IMR-90 (cell line): Measurements from ENCODE around the gene ETS1. TPM values are rescaled to one million over a fixed set of nuclear protein-coding genes. Genes with fewer than 3 reads are reported as not detected.

Source experiments
- ATAC-seq: fragments of 200-7000 bp; cut with Tn5 transposase; 2 replicates; pipeline ENCODE4 v1.9.1; 2020; ENCODE audit warnings: low read depth, mild to moderate bottlenecking, moderate library complexity
- BruUV-seq: library from RNA; stranded (reverse); fragments of 400-500 nt; replicated peaks from 2 replicates; lab custom pipeline; 2021; lab: Mats Ljungman, UMichigan
- CTCF ChIA-PET: fragments of 300-600 bp; formaldehyde crosslinking; extraction: SDS; loops from one replicate; lab custom pipeline; 2021; ENCODE audit warnings: antibody characterized with exemption; lab: Yijun Ruan, JAX
- POLR2A ChIA-PET: fragments of 300-600 bp; sonication (Branson Sonifier 250); formaldehyde crosslinking; loops from one replicate; lab custom pipeline; 2022; ENCODE audit warnings: antibody characterized with exemption; ENCODE audit not compliant: unreplicated experiment; lab: Charles Lee
- DNase-seq: peaks from one replicate; pipeline ENCODE4 v3.0.0; 2013
- H2AFZ ChIP-seq: replicated peaks from 2 replicates; pipeline ENCODE3; 2013; ENCODE audit warnings: low read length, mild to moderate bottlenecking; ENCODE audit not compliant: poor library complexity
- H2AK5ac ChIP-seq: 2 replicates; pipeline ENCODE4 v1.6.1; 2013; ENCODE audit warnings: low read depth, low read length, inconsistent platforms
- H2AK9ac ChIP-seq: replicated peaks from 2 replicates; pipeline ENCODE3; 2013; ENCODE audit warnings: mild to moderate bottlenecking, low read depth, low read length, moderate library complexity; ENCODE audit not compliant: poor library complexity
- H2BK120ac ChIP-seq: 2 replicates; pipeline ENCODE4 v1.6.1; 2013; ENCODE audit warnings: low read depth, low read length, inconsistent platforms
- H2BK15ac ChIP-seq: 3 replicates; pipeline ENCODE4 v1.6.1; 2013; ENCODE audit warnings: low read depth, low read length, inconsistent platforms
- H2BK20ac ChIP-seq: 2 replicates; pipeline ENCODE4 v1.6.1; 2013; ENCODE audit warnings: low read depth, mild to moderate bottlenecking, inconsistent platforms, low read length, moderate library complexity
- H2BK5ac ChIP-seq: 2 replicates; pipeline ENCODE4 v1.6.1; 2013; ENCODE audit warnings: mild to moderate bottlenecking, low read depth, low read length, inconsistent platforms; ENCODE audit not compliant: poor library complexity, severe bottlenecking
- H3K14ac ChIP-seq: replicated peaks from 2 replicates; pipeline ENCODE4 v1.6.1; 2013; ENCODE audit warnings: low read depth, low read length, inconsistent platforms
- H3K18ac ChIP-seq: 2 replicates; pipeline ENCODE4 v1.6.1; 2013; ENCODE audit warnings: low read depth, low read length, control low read depth
- H3K23ac ChIP-seq: 2 replicates; pipeline ENCODE4 v1.6.1; 2013; ENCODE audit warnings: low read depth, low read length, inconsistent platforms
- H3K27ac ChIP-seq: 2 replicates; pipeline ENCODE4 v1.5.1; 2013; ENCODE audit warnings: mild to moderate bottlenecking, control low read depth, low read length; ENCODE audit not compliant: insufficient read depth
- H3K27me3 ChIP-seq: 2 replicates; pipeline ENCODE4 v1.6.1; 2013; ENCODE audit warnings: low read length; ENCODE audit not compliant: control insufficient read depth, insufficient read depth
- H3K36me3 ChIP-seq: 2 replicates; pipeline ENCODE4 v1.6.1; 2013; ENCODE audit warnings: low read length, mixed read lengths; ENCODE audit not compliant: control insufficient read depth, insufficient read depth
- H3K4ac ChIP-seq: 2 replicates; pipeline ENCODE4 v1.6.1; 2013; ENCODE audit warnings: low read depth, low read length, inconsistent platforms
- H3K4me1 ChIP-seq: 2 replicates; pipeline ENCODE4 v1.6.1; 2013; ENCODE audit warnings: low read length, mixed read lengths; ENCODE audit not compliant: control insufficient read depth, insufficient read depth
- H3K4me2 ChIP-seq: 2 replicates; pipeline ENCODE4 v1.6.1; 2013; ENCODE audit warnings: low read depth, mild to moderate bottlenecking, control low read depth, low read length, moderate library complexity
- H3K4me3 ChIP-seq: 2 replicates; pipeline ENCODE4 v1.5.1; 2013; ENCODE audit warnings: low read depth, mild to moderate bottlenecking, control low read depth, low read length, moderate library complexity; ENCODE audit not compliant: insufficient read depth
- H3K56ac ChIP-seq: 2 replicates; pipeline ENCODE4 v1.6.1; 2013; ENCODE audit warnings: low read length, inconsistent platforms; ENCODE audit not compliant: insufficient read depth; ENCODE audit errors: extremely low read depth
- H3K79me1 ChIP-seq, 2 experiments: 2 replicates each; pipeline ENCODE4 v1.6.1; 2013; ENCODE audit warnings: low read length in 2 of 2, inconsistent platforms in 1 of 2, low read depth in 1 of 2
- H3K9ac ChIP-seq: 2 replicates; pipeline ENCODE4 v1.6.1; 2013; ENCODE audit warnings: low read depth, low read length, control low read depth
- H3K9me1 ChIP-seq: 2 replicates; pipeline ENCODE4 v1.6.1; 2013; ENCODE audit warnings: low read length, inconsistent platforms; ENCODE audit not compliant: insufficient read depth
- H3K9me3 ChIP-seq: 2 replicates; pipeline ENCODE4 v1.6.1; 2013; ENCODE audit warnings: low read length; ENCODE audit not compliant: control insufficient read depth, insufficient read depth
- H4K20me1 ChIP-seq: 2 replicates; pipeline ENCODE4 v1.6.1; 2013; ENCODE audit warnings: low read length, inconsistent platforms; ENCODE audit not compliant: insufficient read depth
- H4K5ac ChIP-seq: 2 replicates; pipeline ENCODE4 v1.6.1; 2013; ENCODE audit warnings: mild to moderate bottlenecking, low read depth, low read length, control low read depth
- H4K8ac ChIP-seq, 2 experiments: 2 replicates each; pipeline ENCODE4 v1.6.1; 2013; ENCODE audit warnings: low read depth in 2 of 2, low read length in 2 of 2, control low read depth in 1 of 2, inconsistent platforms in 1 of 2
- H4K91ac ChIP-seq: 2 replicates; pipeline ENCODE4 v1.6.1; 2013; ENCODE audit warnings: low read depth, low read length, inconsistent platforms; ENCODE audit not compliant: insufficient read depth
- CEBPB ChIP-seq: IDR thresholded peaks from 2 replicates; pipeline ENCODE4 v1.6.1; 2012; ENCODE audit warnings: low read depth, low read length, improper control_type of control experiment
- ELK1 ChIP-seq: fragments of 150-350 bp; IDR thresholded peaks from 2 replicates; pipeline ENCODE4 v1.6.1; 2016; ENCODE audit warnings: low read depth, mild to moderate bottlenecking, low read length, moderate library complexity, borderline replicate concordance
- MAFK ChIP-seq: IDR thresholded peaks from 2 replicates; pipeline ENCODE4 v1.6.1; 2012; ENCODE audit warnings: low read depth, low read length, improper control_type of control experiment
- MXI1 ChIP-seq: IDR thresholded peaks from 2 replicates; pipeline ENCODE4 v1.6.1; 2012; ENCODE audit warnings: low read depth, mild to moderate bottlenecking, low read length, moderate library complexity, borderline replicate concordance
- NFE2L2 ChIP-seq: fragments of 150-350 bp; IDR thresholded peaks from 2 replicates; pipeline ENCODE4 v1.6.1; 2016; ENCODE audit warnings: low read depth, mild to moderate bottlenecking, low read length
- POLR2A ChIP-seq: IDR thresholded peaks from 2 replicates; pipeline ENCODE4 v1.6.1; 2012; ENCODE audit warnings: mild to moderate bottlenecking, low read depth, low read length
- RAD21 ChIP-seq: IDR thresholded peaks from 2 replicates; pipeline ENCODE4 v1.6.1; 2012; ENCODE audit warnings: low read length, improper control_type of control experiment
- RFX5 ChIP-seq: IDR thresholded peaks from 2 replicates; pipeline ENCODE4 v1.8.0; 2012; ENCODE audit warnings: low read depth, mild to moderate bottlenecking, low read length, moderate library complexity
- SMC3 ChIP-seq: fragments of 150-350 bp; IDR thresholded peaks from 2 replicates; pipeline ENCODE4 v1.6.1; 2016; ENCODE audit warnings: low read depth, mild to moderate bottlenecking, antibody characterized with exemption, low read length, moderate library complexity
- WGBS, 2 experiments: methylation state at CpG; one replicate each; pipeline versions ENCODE4 v1.1.5 to v1.1.7; 2013; ENCODE audit warnings: missing lambda C conversion rate in 2 of 2; ENCODE audit not compliant: insufficient read length in 1 of 2; ENCODE audit errors: extremely low coverage in 2 of 2; 5-methylcytosine and 5-hydroxymethylcytosine counted together
- dilution Hi-C: fragments of 300-500 bp; cut with HindIII; formaldehyde crosslinking; loops from one replicate; pipeline ENCODE4 v1.14.3; 2018; ENCODE audit warnings: low sequenced_read_pairs; ENCODE audit not compliant: unreplicated experiment
- in situ Hi-C: fragments of 300-500 bp; cut with MboI; formaldehyde crosslinking; loops from 3 replicates; pipeline ENCODE4 v1.14.3; 2019; ENCODE audit warnings: low sequenced_read_pairs, inconsistent platforms, mixed read lengths
- intact Hi-C: fragments of 100-400 bp; cut with micrococcal nuclease; formaldehyde crosslinking; loops from 2 replicates; pipeline ENCODE4 v1.10.0; 2022
- polyA plus RNA-seq, 3 experiments: library from polyadenylated mRNA; depleted of rRNA; stranded (reverse); fragments of >200 nt; gene quantifications; 2 replicates each; pipeline ENCODE4 v1.2.3, GENCODE V29; 2012; ENCODE audit warnings: low replicate concordance in 1 of 3
- total RNA-seq: library from RNA; depleted of rRNA; stranded (reverse); fragments of >200 nt; gene quantifications from 2 replicates; pipeline ENCODE4 v1.2.3, GENCODE V29; 2012

ETS1 gene
- total and polyA plus RNA-seq, 2 of the 4 experiments (the other 2 are of a cell fraction): 41.2 to 56.3 TPM

DNA sequence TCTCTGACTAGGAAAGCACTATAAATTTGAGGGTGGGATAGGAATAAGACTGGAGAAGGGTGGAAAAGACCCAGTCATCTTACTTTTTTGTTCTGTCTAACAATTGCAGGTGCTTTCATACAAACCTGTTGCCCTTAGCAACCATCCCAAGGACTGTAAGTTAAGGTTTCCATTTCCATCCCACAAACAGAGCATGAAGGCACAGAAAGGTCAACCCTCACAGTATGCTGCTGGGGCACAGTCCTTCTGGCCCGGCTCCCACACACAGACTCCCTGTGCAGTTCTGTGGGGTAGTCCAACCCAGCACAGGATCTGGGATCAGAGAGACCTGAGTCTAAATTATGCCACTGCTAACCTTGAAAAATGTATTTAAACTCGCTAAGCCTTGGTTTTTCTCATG lies 38.4 kb upstream of the ETS1 start:
- no peak overlapping the region for H3K4me3 ChIP-seq
- H3K14ac ChIP-seq: no peak overlapping the region
- no peak overlapping the region for H3K18ac ChIP-seq
- 83% methylated on average over 1 of the region's 2 CpGs; no CpG with 5 or more reads in 1 of the 2 experiments for WGBS, 2 experiments
- no peak overlapping the region for H4K91ac ChIP-seq
- H3K79me1 ChIP-seq: peaks cover 0 to 5% of the 10 kb centered on the region in 2 experiments; a peak in 1 of 4 replicates
- no peak for TF ChIP-seq RAD21
- no peak for TF ChIP-seq ELK1
- TF ChIP-seq SMC3: no peak
- no peak for TF ChIP-seq CEBPB
- TF ChIP-seq POLR2A: no peak
- TF ChIP-seq MXI1: no peak
- TF ChIP-seq RFX5: no peak
- no peak for TF ChIP-seq MAFK
- no peak for TF ChIP-seq NFE2L2
- ChIA-PET CTCF (no interaction called here), POLR2A (no interaction called here)
- no peaks in the 10 kb centered on the region for H3K27me3 ChIP-seq
- no peak overlapping the region for H2BK15ac ChIP-seq
- no peaks in the 10 kb centered on the region for H4K20me1 ChIP-seq
- no peak overlapping the region for H3K4ac ChIP-seq
- no peak overlapping the region for H2BK20ac ChIP-seq
- no peak overlapping the region for H2AK5ac ChIP-seq
- no peak overlapping the region for H4K5ac ChIP-seq
- no peak for ATAC-seq
- no peak overlapping the region for H2BK5ac ChIP-seq
- no TSS peak for BruUV-seq
- H2AFZ ChIP-seq: no peak overlapping the region
- H3K56ac ChIP-seq: no peak overlapping the region
- H3K36me3 ChIP-seq: no peaks in the 10 kb centered on the region
- H3K27ac ChIP-seq: no peak overlapping the region
- no peak overlapping the region for H3K23ac ChIP-seq
- peaks cover 6% of the 10 kb centered on the region for H3K4me1 ChIP-seq
- H3K9me1 ChIP-seq: peaks cover 6% of the 10 kb centered on the region; the same call in 1 of the 2 replicates
- H3K4me2 ChIP-seq: no peak overlapping the region
- H4K8ac ChIP-seq: no peak overlapping the region
- in situ Hi-C loops: loop anchor here (5.0 kb wide), 2 partner anchors 338 to 448 kb away; no protein-coding TSS in a partner anchor
- H2BK120ac ChIP-seq: no peak overlapping the region
- intact Hi-C loops: no loop called here
- no peaks in the 10 kb centered on the region for H3K9me3 ChIP-seq
- H3K9ac ChIP-seq: no peak overlapping the region
- dilution Hi-C loops: loop anchor here (25.0 kb wide), 1 partner anchor 463 kb away; no protein-coding TSS in a partner anchor
- DNase-seq: no peak
- H2AK9ac ChIP-seq: no peak overlapping the region
